Caki2 (cell line): ENCODE results near the gene CXCR6. TPM values are rescaled to one million over a fixed set of nuclear protein-coding genes. Genes with fewer than 3 reads are reported as not detected.
"Not testable (repeated sequence)": the region's sequence is repeated elsewhere in the genome, so short reads cannot be mapped to it uniquely, and the experiment has no call there.

Source experiments
- DNase-seq: peaks from one replicate; pipeline ENCODE4 v3.0.0-alpha.2; 2015; ENCODE audit warnings: low read depth
- in situ Hi-C: cut with HindIII; loops from 2 replicates; pipeline ENCODE4 v1.10.0; 2016; ENCODE audit warnings: low sequenced_read_pairs, low pct_unique_long_range_greater_than_20kb, mixed read lengths
- total RNA-seq: library from RNA; depleted of rRNA; stranded (reverse); fragments of >200 nt; shearing (Covaris generic); gene quantifications from 2 replicates; pipeline ENCODE4 v1.2.3, GENCODE V29; 2014; ENCODE audit warnings: low replicate concordance; rRNA removed

The CXCR6 gene
- total RNA-seq, 1 experiment from 2014 or later: not detected

- in situ Hi-C loops: no loop called here
- DNase-seq: no peak
Measured at GRCh38 chr3:45994419-45995235, 51.4 kb downstream of the CXCR6 start.

- peak; percentile 69 for DNase-seq
- in situ Hi-C loops: no loop called here
Measured at GRCh38 chr3:45995236-45996192, 52.2 kb downstream of the CXCR6 start, which contains the start of gene FYCO1. TSS of gene FYCO1 (minus strand) at chr3:45995824. CDS start at chr3:45984910, 10,914 bp downstream.

GRCh38 chr3:45997499-45997898 lies 54.2 kb downstream of the CXCR6 start:
- in situ Hi-C loops, DNase-seq: not testable (repeated sequence)

- in situ Hi-C loops: no loop called here
- DNase-seq: no peak
Measured at GRCh38 chr3:45997942-45998341, 54.7 kb downstream of the CXCR6 start.

Other genes starting within 250 kb of the CXCR6 start
- gene SLC6A20, start 146.9 kb upstream of the CXCR6 start, total RNA-seq: 0.10 and 0.26 TPM in 2 replicates
- gene LZTFL1, start 101.3 kb upstream of the CXCR6 start, total RNA-seq: 39.5 and 48.5 TPM in 2 replicates
- 0.81 TPM in 1 of 2 replicates, not detected in the other for gene CCR9, start 56.9 kb upstream of the CXCR6 start, total RNA-seq
- gene FYCO1, start 52.4 kb downstream of the CXCR6 start, total RNA-seq: 12.0 and 23.6 TPM in 2 replicates
- not detected in 2 replicates for gene XCR1, start 84.0 kb downstream of the CXCR6 start, total RNA-seq